Measurements from ENCODE around the gene FERD3L.

The FERD3L gene

DNA sequence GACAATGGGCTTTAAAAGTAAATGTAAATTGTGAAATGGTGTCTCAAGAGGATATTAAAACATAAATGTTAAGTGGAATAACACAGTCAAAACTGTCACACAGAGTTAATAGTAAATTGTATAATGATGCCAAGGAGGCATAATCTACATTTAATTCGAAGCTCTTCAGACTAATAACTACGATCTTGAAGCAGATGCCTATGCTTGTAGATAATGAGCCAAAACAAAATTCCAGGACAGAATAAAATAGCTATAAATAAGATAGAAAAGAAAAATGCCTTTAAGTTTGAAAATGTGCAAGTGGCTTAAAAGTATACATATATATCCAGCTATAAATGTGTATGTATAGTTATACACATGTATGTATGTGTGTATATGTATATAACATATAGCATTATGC, 45.3 kb downstream of the FERD3L start:
- DNase-seq (ENCODE audit: low read depth): no peak

DNA sequence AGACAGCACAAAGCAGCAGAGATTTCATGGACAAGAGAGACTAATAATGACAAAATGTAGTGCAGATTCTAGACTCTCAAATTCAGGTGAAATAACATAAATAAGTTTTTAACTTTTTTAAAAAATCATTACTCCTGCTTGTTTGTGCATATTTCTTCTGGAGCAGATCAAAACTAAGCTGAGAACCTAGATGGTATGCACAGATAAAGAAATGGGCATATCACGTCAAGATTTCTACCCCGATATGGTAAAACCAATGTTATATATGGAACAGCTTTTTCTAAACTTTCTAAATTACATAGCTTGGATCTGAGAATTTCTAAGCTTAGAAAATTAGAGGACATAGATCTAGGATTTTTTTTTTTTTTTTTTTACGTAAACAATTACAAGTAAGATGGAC, 46.0 kb downstream of the FERD3L start:
- no peak for DNase-seq (ENCODE audit: low read depth)

DNA sequence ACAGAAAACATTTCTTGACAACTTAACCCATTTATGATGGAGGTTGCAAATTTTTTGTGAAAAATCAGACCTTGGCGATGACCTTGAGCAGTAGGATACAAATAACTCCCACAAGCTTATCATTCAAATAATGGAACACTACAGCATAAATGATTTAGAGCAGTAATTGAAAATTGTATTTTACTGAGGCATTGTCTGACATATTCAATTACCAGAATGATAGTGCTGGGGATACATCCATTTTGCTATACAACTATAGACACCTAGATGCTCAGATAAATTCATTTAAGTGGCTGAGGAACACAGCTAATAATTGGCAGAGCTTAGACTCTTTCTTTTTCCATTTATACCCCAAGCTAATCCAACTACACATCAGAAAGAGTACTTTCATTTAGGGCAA, 46.7 kb downstream of the FERD3L start:
- no peak for DNase-seq (ENCODE audit: low read depth)

DNA sequence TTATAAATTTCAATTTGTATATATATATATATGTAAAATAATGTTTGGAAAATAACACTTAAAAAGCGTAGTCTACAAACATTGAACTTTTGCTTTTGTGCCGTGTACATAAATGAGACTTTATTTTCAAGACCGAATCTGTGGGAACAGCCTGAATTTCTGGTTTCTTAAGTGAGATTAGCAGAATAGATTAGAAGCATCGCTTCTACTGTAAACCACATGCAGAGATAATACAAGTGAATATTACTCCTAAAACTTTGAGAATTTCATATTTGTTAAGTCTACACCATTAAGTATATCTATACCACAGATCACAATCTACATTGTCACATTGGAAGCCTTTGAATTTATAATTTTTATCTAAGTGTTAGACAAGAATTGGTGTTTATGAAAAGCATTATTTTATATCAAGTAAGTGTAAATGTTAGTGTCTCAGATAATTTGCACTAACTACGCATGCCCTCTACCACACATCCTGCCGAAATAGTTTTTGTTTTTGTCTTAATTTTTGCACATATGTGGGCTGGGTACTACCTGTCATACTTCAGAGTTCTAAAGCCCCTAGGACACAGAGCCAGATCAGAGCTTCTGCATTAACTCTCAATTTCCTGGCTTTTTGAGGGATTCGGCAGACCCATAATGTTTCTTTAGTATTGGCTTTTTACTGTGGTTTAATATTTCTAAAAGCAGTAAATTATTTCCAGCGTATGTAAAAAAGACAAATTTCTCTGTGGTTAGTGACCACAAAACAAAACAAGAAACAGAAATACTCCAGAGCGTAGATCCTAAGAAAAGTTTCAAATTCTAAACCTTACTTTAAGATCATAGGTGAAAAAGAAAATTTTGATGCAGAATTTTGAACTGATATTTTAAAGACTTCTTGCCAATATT, 47.8 kb downstream of the FERD3L start:
- no peak for DNase-seq (ENCODE audit: low read depth)

DNA sequence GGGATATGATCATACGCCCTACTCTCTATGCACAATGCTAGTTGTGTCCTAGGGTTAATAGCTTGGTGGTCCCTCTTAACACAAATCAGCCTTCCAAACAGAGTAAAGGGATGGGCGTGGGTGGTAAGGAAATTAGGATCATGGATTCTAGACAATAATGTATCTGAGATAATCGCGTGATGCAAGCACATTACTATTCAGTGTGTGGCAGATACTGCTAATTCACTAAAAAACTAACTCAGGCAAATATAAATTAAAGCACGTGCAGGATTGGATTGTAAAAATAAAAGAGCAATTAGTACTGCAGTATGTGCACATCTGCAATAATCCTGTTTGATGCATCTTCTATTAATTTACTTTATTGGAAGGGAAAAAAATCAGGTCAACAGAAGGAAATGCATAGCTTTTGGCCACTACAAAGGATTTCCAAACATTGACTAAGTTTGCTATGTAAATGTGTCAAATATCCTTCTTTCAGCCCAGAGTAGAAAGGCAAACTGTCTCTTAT, 49.8 kb downstream of the FERD3L start:
- DNase-seq (ENCODE audit: low read depth): no peak
